ENCODE measurements around the gene H2BW2. TPM values are rescaled to one million over a fixed set of nuclear protein-coding genes. Genes with fewer than 3 reads are reported as not detected.
"Not testable (repeated sequence)": the region's sequence is repeated elsewhere in the genome, so short reads cannot be mapped to it uniquely, and the experiment has no call there.

Gene H2BW2
- total RNA-seq, 6 experiments from 2014 or later: not detected

DNA sequence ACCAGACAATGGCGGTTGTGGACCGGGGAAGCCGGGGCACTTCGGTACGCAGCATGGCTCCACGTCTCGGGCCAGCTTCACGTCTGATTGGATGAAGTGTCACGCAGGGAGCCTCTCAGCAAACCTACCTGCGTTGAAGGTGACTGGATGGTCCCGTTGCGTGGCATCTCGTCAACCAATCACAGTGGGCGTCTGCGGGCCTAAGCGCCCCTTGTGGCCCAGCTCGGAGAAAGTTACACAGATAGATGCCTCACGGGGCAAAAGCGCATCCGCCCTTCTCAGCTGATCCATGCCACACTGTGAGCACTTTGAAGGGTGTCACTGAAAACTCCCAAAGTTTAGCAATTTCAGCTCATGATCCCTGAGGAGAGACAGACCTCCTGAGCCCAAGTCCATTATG, 26.1 kb upstream of the H2BW2 start, which contains the start of gene H2BW1:
TSS of gene H2BW1 (minus strand) at position 103 of the 400 bp plus-strand sequence. CDS start 132 bp downstream, outside the sequence.
- TF ChIP-seq POLR2A (IDR thresholded peaks at IDR 0.05): no peak
- TF ChIP-seq, protein P1, sequence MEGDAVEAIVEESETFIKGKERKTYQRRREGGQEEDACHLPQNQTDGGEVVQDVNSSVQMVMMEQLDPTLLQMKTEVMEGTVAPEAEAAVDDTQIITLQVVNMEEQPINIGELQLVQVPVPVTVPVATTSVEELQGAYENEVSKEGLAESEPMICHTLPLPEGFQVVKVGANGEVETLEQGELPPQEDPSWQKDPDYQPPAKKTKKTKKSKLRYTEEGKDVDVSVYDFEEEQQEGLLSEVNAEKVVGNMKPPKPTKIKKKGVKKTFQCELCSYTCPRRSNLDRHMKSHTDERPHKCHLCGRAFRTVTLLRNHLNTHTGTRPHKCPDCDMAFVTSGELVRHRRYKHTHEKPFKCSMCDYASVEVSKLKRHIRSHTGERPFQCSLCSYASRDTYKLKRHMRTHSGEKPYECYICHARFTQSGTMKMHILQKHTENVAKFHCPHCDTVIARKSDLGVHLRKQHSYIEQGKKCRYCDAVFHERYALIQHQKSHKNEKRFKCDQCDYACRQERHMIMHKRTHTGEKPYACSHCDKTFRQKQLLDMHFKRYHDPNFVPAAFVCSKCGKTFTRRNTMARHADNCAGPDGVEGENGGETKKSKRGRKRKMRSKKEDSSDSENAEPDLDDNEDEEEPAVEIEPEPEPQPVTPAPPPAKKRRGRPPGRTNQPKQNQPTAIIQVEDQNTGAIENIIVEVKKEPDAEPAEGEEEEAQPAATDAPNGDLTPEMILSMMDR (IDR thresholded peaks at IDR 0.05): no peak
- Histone ChIP-seq H3K4me1 (no peaks in the 10 kb centered on the region), H3K27me3 (no peaks in the 10 kb centered on the region), H3K36me3 (no peaks in the 10 kb centered on the region), H3K4me3 (no peak within 1 kb of the TSS), H3K27ac (no peak within 1 kb of the TSS), H3K9me3 (no peaks in the 10 kb centered on the region)
- WGBS (ENCODE audit: insufficient coverage, low coverage, low lambda C conversion rate, missing lambda C conversion rate): 59% methylated on average over 7 of the region's 20 CpGs
- ATAC-seq (no peak), DNase-seq (no peak)
- intact Hi-C loops (cut with DNase I): no loop called here

DNA sequence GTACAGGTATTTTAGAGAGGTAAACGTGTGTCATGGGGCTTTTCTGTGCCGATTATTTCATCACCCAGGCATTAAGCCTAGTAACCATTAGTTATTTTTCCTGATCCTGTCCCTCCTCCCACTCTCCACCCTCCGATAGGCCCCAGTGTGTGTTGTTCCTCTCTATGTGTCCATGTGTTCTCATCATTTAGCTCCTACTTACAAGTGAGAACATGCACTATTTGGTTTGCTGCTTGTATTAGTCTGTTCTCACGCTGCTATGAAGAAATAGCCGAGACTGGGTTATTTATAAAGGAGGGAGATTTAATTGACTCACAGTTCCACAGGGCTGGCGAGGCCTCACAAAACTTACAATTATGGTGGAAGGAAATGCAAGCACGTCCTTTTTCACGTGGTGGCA, 24.2 kb upstream of the H2BW2 start:
- H3K9me3 ChIP-seq; H3K36me3 ChIP-seq; H3K27me3 ChIP-seq; DNase-seq; H3K27ac ChIP-seq; H3K4me1 ChIP-seq; ATAC-seq; H3K4me3 ChIP-seq; intact Hi-C loops (cut with DNase I): not testable (repeated sequence)
- 50% methylated on average over 8 of the region's 8 CpGs for WGBS (ENCODE audit: insufficient coverage, low coverage, low lambda C conversion rate, missing lambda C conversion rate)

DNA sequence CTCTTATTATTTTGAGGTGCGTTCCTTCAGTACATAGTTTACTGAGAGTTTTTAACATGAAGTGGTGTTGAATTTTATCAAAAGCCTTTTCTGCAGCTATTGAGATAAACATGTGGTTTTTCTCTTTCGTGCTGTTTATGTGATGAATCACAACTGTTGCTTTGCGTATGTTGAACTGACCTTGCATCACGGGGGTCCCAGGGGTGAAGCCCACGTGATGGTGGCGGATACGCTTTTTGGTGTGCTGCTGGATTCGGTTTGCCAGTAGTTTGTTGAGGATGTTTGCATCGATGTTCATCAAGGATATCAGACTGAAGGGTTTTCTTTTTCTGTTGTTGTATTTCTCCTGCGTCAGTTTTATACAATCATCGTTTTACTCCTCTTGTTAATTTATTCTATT, 21.6 kb upstream of the H2BW2 start:
- ATAC-seq: no peak
- no peaks in the 10 kb centered on the region for H3K9me3 ChIP-seq
- TF ChIP-seq POLR2A (IDR thresholded peaks at IDR 0.05): no peak
- TF ChIP-seq, protein P1 (IDR thresholded peaks at IDR 0.05): no peak
- no peak overlapping the region for H3K4me3 ChIP-seq
- intact Hi-C loops (cut with DNase I): no loop called here
- no peak for DNase-seq
- H3K27ac ChIP-seq: no peak overlapping the region
- H3K27me3 ChIP-seq: no peaks in the 10 kb centered on the region
- H3K36me3 ChIP-seq: no peaks in the 10 kb centered on the region
- 58% methylated on average over 11 of the region's 11 CpGs for WGBS (ENCODE audit: insufficient coverage, low coverage, low lambda C conversion rate, missing lambda C conversion rate)
- H3K4me1 ChIP-seq: no peaks in the 10 kb centered on the region

DNA sequence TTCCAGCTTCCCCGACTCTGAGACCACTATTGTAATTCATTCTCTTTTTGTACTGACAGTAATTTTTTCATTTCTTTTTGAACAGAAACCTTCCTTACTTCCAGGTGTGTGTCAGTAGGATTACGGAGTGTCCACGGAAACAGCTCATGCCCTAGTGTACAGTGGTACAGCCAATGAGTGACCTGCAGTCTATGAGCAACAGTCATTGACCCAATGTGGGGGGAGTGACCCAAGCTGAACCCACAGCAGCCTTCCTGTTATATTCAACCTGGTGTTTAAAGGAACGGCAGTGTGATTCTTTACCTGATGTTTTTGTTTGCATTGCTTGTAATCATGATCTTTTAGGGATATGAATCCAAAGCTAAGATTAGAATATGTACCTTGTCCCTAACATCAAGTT, 1.2 kb downstream of the H2BW2 start:
- 60% methylated on average over 4 of the region's 4 CpGs for WGBS (ENCODE audit: insufficient coverage, low coverage, low lambda C conversion rate, missing lambda C conversion rate)

DNA sequence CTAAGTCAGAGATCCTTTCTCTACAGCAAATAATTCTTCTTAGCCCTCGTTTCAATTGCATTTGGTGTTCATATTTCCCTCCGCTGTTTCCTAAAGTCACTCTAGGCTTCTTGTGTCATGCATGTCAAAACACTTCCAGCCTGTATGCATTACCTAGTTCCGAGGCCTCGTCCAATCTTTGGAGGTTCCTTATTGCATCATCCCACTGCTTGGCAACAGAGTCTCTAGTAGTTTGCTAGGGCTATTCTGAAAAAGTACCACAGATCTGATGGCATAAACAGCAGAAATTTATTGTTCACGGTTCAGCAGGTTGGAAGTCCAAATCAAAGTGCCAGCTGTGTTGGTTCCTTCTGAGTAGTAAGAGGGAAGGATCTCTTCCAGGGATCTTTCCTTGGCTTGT, 5.9 kb downstream of the H2BW2 start:
- Histone ChIP-seq H3K27me3 (peaks cover 0 to 8% of the 10 kb centered on the region in 2 donors), H3K27ac (no peak overlapping the region), H3K4me1 (no peaks in the 10 kb centered on the region), H3K4me3 (no peak overlapping the region), H3K36me3 (no peaks in the 10 kb centered on the region), H3K9me3 (no peaks in the 10 kb centered on the region)
- DNase-seq (no peak), ATAC-seq (no peak)
- TF ChIP-seq, protein P1 (IDR thresholded peaks at IDR 0.05): no peak
- TF ChIP-seq POLR2A (IDR thresholded peaks at IDR 0.05): no peak
- intact Hi-C loops (cut with DNase I): no loop called here
- WGBS (ENCODE audit: insufficient coverage, low coverage, low lambda C conversion rate, missing lambda C conversion rate): 60% methylated on average over 5 of the region's 5 CpGs

More for the DNA sequence above, 1.2 kb downstream of the H2BW2 start:
- no peak for ATAC-seq
- Histone ChIP-seq H3K9me3 (no peaks in the 10 kb centered on the region), H3K4me3 (no peak overlapping the region), H3K36me3 (no peaks in the 10 kb centered on the region), H3K27ac (no peak overlapping the region), H3K4me1 (no peaks in the 10 kb centered on the region), H3K27me3 (peaks cover 0 to 5% of the 10 kb centered on the region in 2 donors)
- intact Hi-C loops (cut with DNase I): no loop called here
- no peak for DNase-seq
- TF ChIP-seq POLR2A (IDR thresholded peaks at IDR 0.05): no peak
- TF ChIP-seq, protein P1 (IDR thresholded peaks at IDR 0.05): no peak
